Activated B cell treated with CpG ODN at 0.5 μM for 24 hours (primary cell): Measurements from ENCODE around the gene NR6A1. TPM values are rescaled to one million over a fixed set of nuclear protein-coding genes. Genes with fewer than 3 reads are reported as not detected.

Experiments
- ATAC-seq: fragments of 200-7000 bp; cut with Tn5 transposase; one replicate; pipeline ENCODE4 v1.10.0; 2021; ENCODE audit warnings: low read depth, mild to moderate bottlenecking, moderate library complexity
- CTCF ChIA-PET: fragments of 350-600 bp; sonication (Branson Sonifier 250); formaldehyde crosslinking; loops from one replicate; lab custom pipeline; 2021; ENCODE audit warnings: antibody characterized with exemption; lab: Charles Lee
- POLR2A ChIA-PET: fragments of 350-600 bp; sonication (Branson Sonifier 250); formaldehyde crosslinking; loops from one replicate; lab custom pipeline; 2021; ENCODE audit warnings: antibody characterized with exemption; lab: Charles Lee
- DNase-seq: peaks from one replicate; pipeline ENCODE4 v3.0.0; 2022
- H3K27ac Mint-ChIP-seq: one replicate; pipeline ENCODE4 v1.8.0; 2020; ENCODE audit warnings: mixed read lengths
- H3K27me3 Mint-ChIP-seq: one replicate; pipeline ENCODE4 v1.8.0; 2021; ENCODE audit warnings: mixed read lengths
- H3K36me3 Mint-ChIP-seq: one replicate; pipeline ENCODE4 v1.8.0; 2021; ENCODE audit warnings: low read depth, mixed read lengths
- H3K4me1 Mint-ChIP-seq: one replicate; pipeline ENCODE4 v1.8.0; 2021; ENCODE audit warnings: mixed read lengths
- H3K4me3 Mint-ChIP-seq: one replicate; pipeline ENCODE4 v1.8.0; 2020; ENCODE audit warnings: mild to moderate bottlenecking, mixed read lengths
- H3K9me3 Mint-ChIP-seq: one replicate; pipeline ENCODE4 v1.8.0; 2020; ENCODE audit warnings: mixed read lengths
- CTCF ChIP-seq: fragments of 200-600 bp; IDR thresholded peaks from one replicate; pipeline ENCODE4 v1.8.0; 2022; ENCODE audit warnings: antibody characterized with exemption, mild to moderate bottlenecking
- intact Hi-C: fragments of 100-400 bp; cut with micrococcal nuclease; formaldehyde crosslinking; loops from one replicate; pipeline ENCODE4 v1.15.1; 2024
- total RNA-seq: library from RNA; stranded (reverse); gene quantifications from 2 replicates; pipeline ENCODE4 v1.2.3, GENCODE V29; 2022

NR6A1 gene
- total RNA-seq, 1 donor from 2014 or later, result 3.1 TPM

- ChIA-PET CTCF (no interaction called here), POLR2A (no interaction called here)
- Mint-ChIP-seq H3K27me3 (no peaks in the 10 kb centered on the region), H3K9me3 (no peaks in the 10 kb centered on the region), H3K4me3 (no peak overlapping the region), H3K4me1 (no peaks in the 10 kb centered on the region), H3K36me3 (no peaks in the 10 kb centered on the region), H3K27ac (no peak overlapping the region)
- ATAC-seq (no peak), DNase-seq (no peak)
- intact Hi-C loops, result no loop called here
- no peak for TF ChIP-seq CTCF
Measured at GRCh38 chr9:124696101-124696500, 75.0 kb downstream of the NR6A1 start.

- Mint-ChIP-seq H3K9me3 (no peaks in the 10 kb centered on the region), H3K4me1 (no peaks in the 10 kb centered on the region), H3K4me3 (no peak overlapping the region), H3K36me3 (no peaks in the 10 kb centered on the region), H3K27me3 (no peaks in the 10 kb centered on the region), H3K27ac (no peak overlapping the region)
- no peak for ATAC-seq
- no peak for DNase-seq
- ChIA-PET POLR2A (no interaction called here), CTCF (no interaction called here)
- no peak for TF ChIP-seq CTCF
- intact Hi-C loops, result no loop called here
Measured at GRCh38 chr9:124695280-124695890, 75.7 kb downstream of the NR6A1 start.

- ATAC-seq (no peak), DNase-seq (no peak)
- intact Hi-C loops, result no loop called here
- Mint-ChIP-seq H3K27ac (no peak overlapping the region), H3K36me3 (no peaks in the 10 kb centered on the region), H3K27me3 (no peaks in the 10 kb centered on the region), H3K4me3 (no peak overlapping the region), H3K4me1 (no peaks in the 10 kb centered on the region), H3K9me3 (no peaks in the 10 kb centered on the region)
- TF ChIP-seq CTCF, result no peak
- ChIA-PET CTCF (no interaction called here), POLR2A (no interaction called here)
Measured at GRCh38 chr9:124694414-124695279, 76.5 kb downstream of the NR6A1 start.

- CTCF ChIA-PET, result interaction anchor here (1.0 to 1.3 kb wide), 2 partner anchors 18 to 19 kb away, joined by 3 read pairs; no protein-coding TSS in a partner anchor
- Mint-ChIP-seq H3K27me3 (no peaks in the 10 kb centered on the region), H3K4me1 (no peaks in the 10 kb centered on the region), H3K27ac (no peak overlapping the region), H3K4me3 (no peak overlapping the region), H3K9me3 (no peaks in the 10 kb centered on the region), H3K36me3 (no peaks in the 10 kb centered on the region)
- ATAC-seq (no peak), DNase-seq (no peak)
- no peak for TF ChIP-seq CTCF
- intact Hi-C loops, result no loop called here
- POLR2A ChIA-PET, result no interaction called here
Measured at GRCh38 chr9:124693403-124693802, 77.7 kb downstream of the NR6A1 start.

- CTCF ChIA-PET, result no interaction called here
- Mint-ChIP-seq H3K9me3 (no peaks in the 10 kb centered on the region), H3K4me3 (no peak overlapping the region), H3K4me1 (no peaks in the 10 kb centered on the region), H3K36me3 (no peaks in the 10 kb centered on the region), H3K27me3 (no peaks in the 10 kb centered on the region), H3K27ac (no peak overlapping the region)
- intact Hi-C loops, result no loop called here
- POLR2A ChIA-PET, result no interaction called here
- DNase-seq (no peak), ATAC-seq (no peak)
- no peak for TF ChIP-seq CTCF
Measured at GRCh38 chr9:124688238-124688904, 82.7 kb downstream of the NR6A1 start.
